Measurements from ENCODE around the gene FOXN3.

- TF ChIP-seq POLR2A (IDR thresholded peaks at IDR 0.05) (no peak), CTCF (IDR thresholded peaks at IDR 0.05) (no peak)
These were observed 261.5 kb downstream of the FOXN3 start for GRCh38 chr14:89155491-89155890.
